HEK293T (cell line): ENCODE results near the gene GPATCH8.

ENCODE experiments used
- ARNT ChIP-seq: fragments of 450-650 bp; IDR thresholded peaks from 2 replicates; pipeline ENCODE4 v1.6.1; 2017; ENCODE audit warnings: mild to moderate bottlenecking
- BHLHE40 ChIP-seq: fragments of 450-650 bp; IDR thresholded peaks from 2 replicates; pipeline ENCODE4 v1.6.1; 2016; ENCODE audit warnings: mild to moderate bottlenecking, moderate library complexity, borderline replicate concordance
- CTBP1 ChIP-seq: fragments of 450-650 bp; IDR thresholded peaks from 2 replicates; pipeline ENCODE4 v1.6.1; 2016; ENCODE audit warnings: borderline replicate concordance
- ELF4 ChIP-seq: fragments of 450-650 bp; IDR thresholded peaks from 2 replicates; pipeline ENCODE4 v1.6.1; 2017; ENCODE audit warnings: antibody characterized with exemption
- FOXA1 ChIP-seq: fragments of 450-650 bp; IDR thresholded peaks from 2 replicates; pipeline ENCODE4 v1.6.1; 2016; ENCODE audit warnings: mild to moderate bottlenecking
- FOXM1 ChIP-seq: fragments of 450-650 bp; IDR thresholded peaks from 2 replicates; pipeline ENCODE4 v1.6.1; 2017; ENCODE audit warnings: mild to moderate bottlenecking, borderline replicate concordance
- HDGF ChIP-seq: fragments of 450-650 bp; IDR thresholded peaks from 2 replicates; pipeline ENCODE4 v1.6.1; 2017; ENCODE audit warnings: antibody characterized with exemption, borderline replicate concordance
- LEF1 ChIP-seq: fragments of 450-650 bp; IDR thresholded peaks from 2 replicates; pipeline ENCODE4 v1.6.1; 2017; ENCODE audit warnings: mild to moderate bottlenecking, borderline replicate concordance
- NFRKB ChIP-seq: fragments of 450-650 bp; IDR thresholded peaks from 2 replicates; pipeline ENCODE4 v1.6.1; 2016; ENCODE audit warnings: mild to moderate bottlenecking, moderate library complexity
- SP1 ChIP-seq: fragments of 450-650 bp; IDR thresholded peaks from 2 replicates; pipeline ENCODE4 v1.6.1; 2017
- SUZ12 ChIP-seq: fragments of 450-650 bp; IDR thresholded peaks from 2 replicates; pipeline ENCODE4 v1.6.1; 2016; ENCODE audit warnings: mild to moderate bottlenecking
- TARDBP ChIP-seq: fragments of 450-650 bp; IDR thresholded peaks from 2 replicates; pipeline ENCODE4 v1.6.1; 2016
- ZNF384 ChIP-seq: fragments of 450-650 bp; IDR thresholded peaks from 2 replicates; pipeline ENCODE4 v1.6.1; 2016

DNA sequence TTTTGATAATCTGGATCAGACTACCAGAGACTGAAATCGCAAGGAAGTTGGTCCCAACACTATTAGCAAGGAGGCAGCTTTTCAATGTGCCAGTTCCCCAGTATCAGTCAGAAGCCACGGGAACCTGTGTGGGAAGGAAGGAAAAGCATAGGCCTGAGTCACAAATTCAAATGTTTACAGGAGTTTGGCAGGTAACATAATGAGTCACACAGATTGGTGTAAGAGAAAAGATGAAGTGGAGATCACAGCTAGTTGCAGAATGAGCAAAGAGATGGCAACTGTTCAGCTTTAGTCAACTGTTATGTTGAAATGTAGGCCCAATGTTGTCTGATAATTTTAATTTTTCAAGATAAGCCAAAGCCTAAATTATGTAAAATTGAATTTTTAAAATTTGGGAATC, 85.7 kb downstream of the GPATCH8 start:
- TF ChIP-seq SUZ12: no peak
- TF ChIP-seq ARNT: no peak
- no peak for TF ChIP-seq LEF1
- TF ChIP-seq CTBP1: no peak
- no peak for TF ChIP-seq NFRKB
- no peak for TF ChIP-seq HDGF
- no peak for TF ChIP-seq SP1
- TF ChIP-seq BHLHE40: no peak
- no peak for TF ChIP-seq ZNF384
- TF ChIP-seq FOXM1: no peak
- TF ChIP-seq ELF4: no peak
- TF ChIP-seq FOXA1: no peak
- no peak for TF ChIP-seq TARDBP
